HFF-Myc (cell line): ENCODE data around the gene ITSN1.

ENCODE experiments used
- DNase-seq: peaks from one replicate; pipeline ENCODE4 v3.0.0-alpha.2; 2011; ENCODE audit warnings: low read depth; ENCODE audit errors: extremely low read depth
- H3K4me3 ChIP-seq: replicated peaks from 2 replicates; pipeline ENCODE4 v1.5.1; 2011; ENCODE audit warnings: low read depth, mild to moderate bottlenecking, control low read depth, low read length
- TF ChIP-seq, protein P1 (sequence below): IDR thresholded peaks from 2 replicates; pipeline ENCODE4 v1.5.1; 2012; ENCODE audit warnings: mild to moderate bottlenecking, low read depth, low read length, control low read depth; ENCODE audit errors: missing control alignments

The ITSN1 gene

DNA sequence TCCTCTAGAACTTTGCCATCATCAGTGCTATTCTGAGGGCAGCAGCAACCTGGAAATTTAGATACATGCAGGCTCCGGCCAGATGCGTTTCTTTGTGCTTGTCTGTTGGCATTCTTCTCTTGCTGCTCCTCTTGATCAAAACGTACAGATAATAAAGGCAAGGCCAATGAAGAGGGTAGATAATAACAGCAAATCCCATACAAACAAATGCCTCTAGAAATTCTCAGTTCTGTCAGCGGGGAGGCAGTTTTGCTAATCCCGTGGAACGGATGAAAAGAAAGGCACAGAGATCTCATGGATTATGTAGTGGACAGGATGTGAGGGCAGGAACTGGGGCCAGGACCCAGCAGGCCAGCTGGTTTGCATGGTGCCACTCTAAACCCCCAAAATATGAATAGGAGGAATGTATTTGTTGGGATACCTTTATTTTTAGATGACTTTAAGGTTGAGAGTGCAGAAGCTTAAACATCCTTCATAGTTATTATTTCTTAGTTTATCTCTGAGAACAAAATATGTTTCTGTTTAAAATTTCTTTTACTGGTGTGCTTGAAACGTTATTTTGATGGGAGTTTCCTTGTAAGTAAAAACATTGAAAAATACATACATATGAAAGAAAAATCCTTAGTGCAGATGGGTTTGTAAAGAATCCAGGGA, 1.5 kb downstream of the ITSN1 start:
- DNase-seq, result no peak
- TF ChIP-seq, protein P1, sequence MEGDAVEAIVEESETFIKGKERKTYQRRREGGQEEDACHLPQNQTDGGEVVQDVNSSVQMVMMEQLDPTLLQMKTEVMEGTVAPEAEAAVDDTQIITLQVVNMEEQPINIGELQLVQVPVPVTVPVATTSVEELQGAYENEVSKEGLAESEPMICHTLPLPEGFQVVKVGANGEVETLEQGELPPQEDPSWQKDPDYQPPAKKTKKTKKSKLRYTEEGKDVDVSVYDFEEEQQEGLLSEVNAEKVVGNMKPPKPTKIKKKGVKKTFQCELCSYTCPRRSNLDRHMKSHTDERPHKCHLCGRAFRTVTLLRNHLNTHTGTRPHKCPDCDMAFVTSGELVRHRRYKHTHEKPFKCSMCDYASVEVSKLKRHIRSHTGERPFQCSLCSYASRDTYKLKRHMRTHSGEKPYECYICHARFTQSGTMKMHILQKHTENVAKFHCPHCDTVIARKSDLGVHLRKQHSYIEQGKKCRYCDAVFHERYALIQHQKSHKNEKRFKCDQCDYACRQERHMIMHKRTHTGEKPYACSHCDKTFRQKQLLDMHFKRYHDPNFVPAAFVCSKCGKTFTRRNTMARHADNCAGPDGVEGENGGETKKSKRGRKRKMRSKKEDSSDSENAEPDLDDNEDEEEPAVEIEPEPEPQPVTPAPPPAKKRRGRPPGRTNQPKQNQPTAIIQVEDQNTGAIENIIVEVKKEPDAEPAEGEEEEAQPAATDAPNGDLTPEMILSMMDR, result no peak
- H3K4me3 ChIP-seq, result peak overlapping the region; percentile 85

GRCh38 chr21:33644383-33645074, 2.2 kb downstream of the ITSN1 start:
- TF ChIP-seq, protein P1, result no peak
- no peak for DNase-seq
- H3K4me3 ChIP-seq, result peak overlapping the region; percentile 85

GRCh38 chr21:33645730-33646129, 3.4 kb downstream of the ITSN1 start:
- DNase-seq, result no peak
- no peak overlapping the region for H3K4me3 ChIP-seq
- TF ChIP-seq, protein P1, result no peak

GRCh38 chr21:33647587-33647986, 5.3 kb downstream of the ITSN1 start:
- DNase-seq, result no peak
- H3K4me3 ChIP-seq, result no peak overlapping the region
- TF ChIP-seq, protein P1, result no peak

GRCh38 chr21:33648555-33648954, 6.3 kb downstream of the ITSN1 start:
- H3K4me3 ChIP-seq, result no peak overlapping the region
- DNase-seq, result no peak
- TF ChIP-seq, protein P1, result no peak

GRCh38 chr21:33650230-33650629, 7.9 kb downstream of the ITSN1 start:
- no peak for DNase-seq
- TF ChIP-seq, protein P1, result no peak
- no peak overlapping the region for H3K4me3 ChIP-seq
